ENCODE measurements around the gene CD2BP2.

Gene CD2BP2

GRCh38 chr16:30378236-30379157, 23.4 kb upstream of the CD2BP2 start:
- DNase-seq = peak; percentile 97 to 99

DNA sequence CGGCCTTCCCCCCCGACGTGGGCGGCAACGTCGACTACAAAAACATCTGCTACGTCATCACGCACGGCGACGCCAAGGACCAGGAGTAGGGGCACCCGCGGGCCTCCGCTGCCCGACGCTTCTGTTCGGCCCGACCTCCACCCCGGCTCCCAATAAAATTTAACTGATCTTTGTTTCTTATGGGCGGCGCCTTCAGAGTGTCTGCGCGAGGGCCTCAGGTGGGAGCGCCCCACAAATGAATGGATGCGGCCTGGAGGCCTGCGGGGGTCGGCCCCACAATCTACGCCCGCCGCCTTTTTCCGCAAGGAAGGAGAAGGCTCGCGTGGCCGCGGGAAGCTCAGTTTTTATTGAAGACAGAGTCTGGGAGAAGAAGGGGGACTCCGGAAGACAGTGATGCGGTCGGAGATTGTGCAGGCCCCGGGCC, 22.7 kb upstream of the CD2BP2 start:
- DNase-seq = peak; percentile 83 to 87

- DNase-seq = no peak
Observed at GRCh38 chr16:30377050-30377811, 22.1 kb upstream of the CD2BP2 start.

- no peak for DNase-seq
Observed at GRCh38 chr16:30376461-30376902, 21.4 kb upstream of the CD2BP2 start.

GRCh38 chr16:30375864-30376263, 20.8 kb upstream of the CD2BP2 start:
- no peak for DNase-seq

DNA sequence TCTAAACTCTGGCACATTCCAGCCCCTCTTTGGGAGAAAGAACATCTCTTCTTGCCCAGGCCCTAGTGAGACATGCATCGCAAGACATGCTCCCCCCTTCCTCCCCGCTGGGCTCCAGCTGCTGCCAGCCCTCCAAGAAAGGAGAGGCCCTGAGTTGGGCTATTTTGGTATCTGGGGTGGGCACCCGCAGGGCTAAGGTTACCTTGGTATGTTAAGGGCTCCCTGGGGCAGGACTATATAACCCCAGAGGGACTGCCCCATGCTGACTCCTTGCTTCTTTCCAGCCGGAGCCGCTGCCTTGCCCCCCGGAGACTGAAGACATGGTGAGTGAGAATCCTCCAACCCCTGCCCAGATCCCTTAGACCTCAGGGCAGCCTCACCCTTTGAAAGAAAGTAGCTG, 19.4 kb upstream of the CD2BP2 start, which contains the start of gene MYL11:
Gene MYL11 (plus strand): TSS at position 265 of the 400 bp plus-strand sequence. CDS start 56 bp downstream, at position 321.
- no peak for DNase-seq

DNA sequence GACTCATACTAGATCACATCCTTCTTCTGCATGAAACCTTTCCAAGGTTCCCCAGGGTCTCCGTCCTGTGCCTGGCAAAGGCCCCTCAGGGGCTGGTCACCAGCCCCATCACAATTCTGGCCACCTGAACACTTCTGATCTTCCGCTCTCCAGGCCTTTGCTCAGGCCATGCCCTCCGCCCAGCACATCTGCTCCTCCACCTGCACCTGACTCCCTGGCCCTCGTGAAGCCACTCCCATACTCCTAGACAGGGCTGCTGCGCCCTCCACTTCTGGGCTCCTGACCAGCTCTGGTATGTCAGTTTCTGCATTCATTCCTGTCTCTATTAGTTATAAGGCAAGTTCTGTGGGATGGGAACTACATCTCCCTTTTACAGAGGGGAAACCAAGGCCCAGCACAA, 17.6 kb upstream of the CD2BP2 start:
- no peak for DNase-seq

GRCh38 chr16:30372038-30372712, 17.1 kb upstream of the CD2BP2 start:
- no peak for DNase-seq

DNA sequence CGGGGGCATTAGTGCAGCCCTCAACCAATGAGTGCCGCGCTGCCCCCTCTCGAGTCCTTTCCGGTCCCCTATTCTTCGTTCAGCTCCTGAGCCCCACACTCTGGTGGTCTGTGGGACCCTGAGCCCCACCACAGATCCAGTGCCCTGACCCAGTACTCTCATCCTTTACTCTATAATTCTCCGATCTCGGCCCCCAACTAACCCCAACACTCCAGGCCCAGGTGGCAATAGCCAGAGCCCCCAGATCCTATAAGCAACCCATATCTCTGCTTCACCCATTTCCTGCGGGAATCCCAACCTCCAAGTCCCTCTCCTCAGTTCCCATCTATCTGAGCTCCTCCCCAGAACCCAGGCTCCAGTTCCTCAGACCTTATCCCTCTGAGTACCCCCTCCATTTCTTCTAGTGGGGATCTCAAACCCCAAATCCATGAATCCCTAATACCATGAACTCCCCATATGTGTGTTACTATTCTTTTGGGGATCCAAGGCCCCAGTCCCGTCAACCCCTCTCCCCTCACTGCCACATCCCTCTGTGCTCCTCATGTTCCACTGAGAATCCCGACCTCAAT, 16.2 kb upstream of the CD2BP2 start:
- DNase-seq = no peak

GRCh38 chr16:30370456-30371247, 15.5 kb upstream of the CD2BP2 start, which contains the start of gene TBC1D10B:
Gene TBC1D10B, minus strand, starts transcription at chr16:30370494. Its CDS starts 311 bp downstream, at chr16:30370183.
- peak; percentile 100 for DNase-seq

GRCh38 chr16:30369938-30370455, 14.9 kb upstream of the CD2BP2 start:
- DNase-seq = no peak

- DNase-seq = no peak
Observed at GRCh38 chr16:30369091-30369937, 14.2 kb upstream of the CD2BP2 start.

- DNase-seq = no peak
Observed at GRCh38 chr16:30368792-30369090, 13.6 kb upstream of the CD2BP2 start.

- DNase-seq = no peak
Observed at GRCh38 chr16:30368122-30368791, 13.1 kb upstream of the CD2BP2 start.

DNA sequence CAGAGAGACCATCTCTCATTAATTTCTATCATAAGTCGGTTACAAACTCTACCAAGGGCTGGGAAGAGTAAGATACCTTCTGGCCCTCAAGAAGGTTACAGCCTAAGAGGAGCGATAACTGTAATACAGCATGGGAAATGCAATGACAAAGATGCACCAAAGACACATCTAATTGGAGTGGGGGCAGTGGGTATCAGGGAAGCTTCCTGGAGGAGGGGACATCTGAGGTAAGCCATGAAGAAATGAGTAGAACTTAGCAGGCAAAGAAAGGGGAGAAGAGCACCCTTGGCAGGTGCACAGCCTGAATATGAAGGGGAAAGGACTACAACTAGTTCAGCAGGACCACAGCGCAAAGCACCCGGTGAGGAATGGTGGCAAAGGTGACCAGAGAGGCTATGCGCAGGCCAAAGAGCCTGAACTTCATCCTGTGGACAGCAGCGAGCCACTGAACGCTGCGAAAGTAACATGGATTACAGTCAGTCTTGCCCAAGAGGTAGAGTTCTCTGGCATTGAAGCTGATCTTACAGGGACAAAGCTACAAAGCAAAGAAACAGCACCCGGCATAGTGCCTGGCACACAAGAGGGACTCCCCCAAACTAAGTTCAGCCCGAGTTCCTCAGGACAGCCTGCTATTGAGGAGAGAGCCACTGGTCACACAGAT, 12.4 kb upstream of the CD2BP2 start:
- DNase-seq = no peak

GRCh38 chr16:30366511-30366910, 11.4 kb upstream of the CD2BP2 start:
- DNase-seq = no peak

DNA sequence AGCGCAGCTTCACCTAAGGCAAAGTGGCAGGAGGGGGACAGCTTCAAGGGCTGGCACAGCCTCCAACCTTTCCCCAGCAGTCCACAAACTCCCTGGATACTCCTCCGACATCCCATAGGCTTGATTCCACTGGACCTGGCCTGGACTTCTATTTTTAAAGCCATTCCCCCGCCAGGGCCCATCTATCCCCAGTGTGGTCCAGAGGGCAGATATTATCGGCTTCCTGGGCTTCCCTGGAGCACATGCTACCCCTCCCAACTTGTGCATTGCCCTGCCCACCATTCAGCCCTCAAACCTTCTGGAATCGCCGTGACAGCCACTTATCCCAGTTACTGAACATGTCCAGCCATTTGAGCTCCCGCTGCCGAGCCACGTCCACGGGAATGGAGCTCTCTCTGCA, 10.1 kb upstream of the CD2BP2 start:
- DNase-seq = no peak

DNA sequence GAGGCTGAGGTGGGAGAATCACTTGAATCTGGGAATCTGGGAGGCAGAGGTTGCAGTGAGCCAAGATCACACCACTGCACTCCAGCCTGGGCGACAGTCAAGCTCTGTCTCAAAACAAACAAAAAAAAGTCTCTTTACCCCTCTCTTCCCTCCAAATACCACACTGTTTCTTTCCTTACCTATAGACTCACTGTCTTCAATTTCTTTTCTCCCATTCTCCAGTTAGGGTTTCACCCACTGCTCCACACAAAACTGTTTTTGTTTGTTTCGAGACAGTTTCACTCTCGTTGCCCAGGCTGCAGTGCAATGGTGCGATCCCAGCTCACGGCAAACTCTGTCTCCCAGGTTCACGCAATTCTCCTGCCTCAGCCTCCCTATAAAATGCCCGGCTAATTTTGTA, 6.1 kb upstream of the CD2BP2 start:
- DNase-seq = no peak

DNA sequence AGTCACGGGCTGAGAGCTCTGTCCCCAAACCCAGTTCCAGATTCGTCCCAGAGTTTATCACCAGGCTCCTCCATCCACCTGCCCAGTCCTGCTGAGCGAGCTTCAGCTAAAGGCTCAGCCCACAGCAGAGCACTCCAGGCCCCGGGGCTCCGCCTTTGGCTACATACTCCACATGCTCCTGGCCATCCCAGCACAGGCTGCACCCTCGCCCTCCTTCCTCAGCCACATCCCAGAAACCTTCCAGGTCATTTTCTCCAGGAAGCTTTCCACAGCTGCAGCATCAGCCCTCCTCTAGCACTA, 4.7 kb upstream of the CD2BP2 start:
- no peak for DNase-seq
